Smooth muscle cell of the brain vasculature (primary cell): ENCODE data around the gene ATOX1.

Experiments
- DNase-seq: peaks from one replicate; pipeline ENCODE4 v3.0.0-alpha.2; 2012; ENCODE audit warnings: low read depth, low spot score

ATOX1 gene

DNA sequence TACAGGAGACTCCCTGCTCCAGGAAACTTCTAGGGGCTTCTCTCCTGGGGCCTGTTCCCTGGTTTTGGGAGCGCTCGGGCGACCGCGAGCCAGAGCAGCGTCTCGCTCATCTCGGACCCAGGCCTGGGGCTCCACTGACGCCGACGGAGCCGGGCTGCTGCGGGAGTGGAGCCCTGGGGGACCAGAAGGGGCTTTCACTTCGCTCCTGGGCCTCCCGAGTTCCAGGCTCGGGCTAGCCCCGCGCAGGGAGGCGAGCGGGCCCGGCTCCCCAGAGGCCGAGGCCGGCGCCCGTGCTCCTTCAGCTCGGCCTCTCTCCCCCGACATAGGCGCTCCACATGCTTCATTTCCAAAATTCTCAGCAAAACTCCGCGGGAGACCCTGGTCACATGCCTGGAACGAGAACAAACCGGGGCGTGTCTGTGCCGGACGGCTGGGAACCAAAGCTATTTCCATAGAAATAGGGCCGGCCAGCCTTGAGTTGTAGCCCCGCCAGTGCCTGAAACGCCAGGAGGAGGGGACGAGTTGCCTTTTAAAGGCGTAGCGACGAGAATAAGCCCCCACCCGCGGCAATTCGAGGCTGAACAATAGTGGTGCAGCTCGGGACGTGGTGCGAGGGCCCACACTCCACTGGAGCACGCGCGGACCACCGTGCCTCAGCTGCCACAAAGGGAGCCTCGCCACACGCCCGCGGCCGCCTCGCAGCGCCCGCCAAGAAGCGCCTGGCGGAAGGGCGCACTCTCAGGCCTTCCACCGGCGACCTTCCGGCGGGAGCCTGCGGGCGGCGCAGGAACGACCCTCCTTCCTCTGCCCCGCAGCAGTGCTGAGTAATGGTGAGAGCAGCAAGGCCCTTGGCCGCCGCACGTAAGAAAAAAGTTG, 12.2 kb upstream of the ATOX1 start:
- peak; percentile 72 for DNase-seq

GRCh38 chr5:151766975-151767374, 8.5 kb upstream of the ATOX1 start:
- no peak for DNase-seq

DNA sequence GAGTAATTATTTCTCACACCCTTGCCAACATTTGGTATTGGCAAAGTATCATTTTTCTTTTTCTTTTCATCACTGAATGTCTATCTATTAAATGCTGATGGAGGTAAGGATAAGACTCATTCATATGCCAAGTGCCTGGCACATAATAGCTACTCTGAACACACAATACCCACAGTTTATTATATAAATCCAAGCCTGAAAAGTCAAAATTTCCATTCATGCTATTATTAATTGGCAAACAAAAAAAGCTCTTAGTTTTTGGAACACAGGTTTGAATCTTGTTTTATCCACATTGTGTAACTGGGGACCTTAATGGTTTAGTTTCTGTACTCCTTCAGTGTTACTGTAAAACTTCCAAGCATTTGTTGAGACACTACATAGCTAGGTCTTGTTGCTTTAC, 6.4 kb upstream of the ATOX1 start:
- DNase-seq: no peak

DNA sequence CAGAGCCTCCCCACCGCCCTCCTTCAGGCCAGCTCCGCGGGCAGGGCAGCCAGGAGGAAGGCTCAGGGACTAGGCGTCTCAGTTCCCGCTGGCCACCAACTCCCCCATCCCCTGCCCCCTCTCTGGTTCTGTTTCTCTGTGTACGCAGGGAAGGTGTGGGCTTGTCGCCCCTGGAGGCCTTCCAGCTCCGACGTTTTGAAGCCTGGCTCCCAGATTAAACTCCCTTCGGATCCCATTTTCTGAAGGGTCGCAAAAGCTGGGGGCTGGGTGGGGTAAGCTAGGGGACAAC, 346 bp downstream of the ATOX1 start:
- no peak for DNase-seq

- DNase-seq: no peak
Observed at GRCh38 chr5:151757233-151758140, 944 bp downstream of the ATOX1 start.

DNA sequence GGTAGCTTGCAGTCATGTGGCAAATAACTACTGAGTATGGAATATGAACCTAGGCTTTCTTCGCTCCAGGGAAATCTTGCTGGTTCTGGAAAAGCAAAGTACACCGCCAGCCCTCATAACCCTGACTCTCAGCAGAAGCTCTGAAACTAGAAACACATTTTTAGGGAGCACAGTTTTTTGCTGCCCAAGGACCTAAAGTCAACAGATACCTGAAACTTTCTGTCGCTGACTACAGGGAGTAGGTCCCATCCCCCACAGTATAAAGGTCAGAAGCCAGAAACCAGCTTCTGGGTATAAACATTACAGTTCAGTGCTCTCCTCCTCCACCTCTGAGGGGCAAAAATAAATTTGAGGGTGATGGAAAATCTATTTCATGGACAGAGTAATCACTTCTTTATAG, 3.0 kb downstream of the ATOX1 start:
- DNase-seq: no peak

- DNase-seq: no peak
Observed at GRCh38 chr5:151751593-151751992, 6.8 kb downstream of the ATOX1 start.

DNA sequence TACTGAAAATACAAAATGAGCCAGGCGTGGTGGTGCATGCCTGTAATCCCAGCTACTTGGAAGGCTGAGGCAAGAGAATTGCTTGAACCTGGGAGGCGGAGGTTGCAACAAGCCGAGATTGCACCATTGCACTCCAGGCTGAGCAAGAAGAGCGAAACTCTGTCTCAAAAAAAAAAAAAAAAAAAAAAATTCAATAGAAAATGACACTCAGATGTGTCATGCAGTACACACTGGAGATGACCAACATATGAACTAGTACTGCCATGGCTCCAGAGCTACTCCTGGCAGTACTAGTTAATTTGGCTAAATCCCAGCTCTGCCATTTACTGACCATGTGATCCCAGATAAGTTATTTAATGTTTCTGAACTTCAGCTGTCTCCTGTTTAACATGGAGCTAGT, 7.3 kb downstream of the ATOX1 start:
- DNase-seq: no peak

DNA sequence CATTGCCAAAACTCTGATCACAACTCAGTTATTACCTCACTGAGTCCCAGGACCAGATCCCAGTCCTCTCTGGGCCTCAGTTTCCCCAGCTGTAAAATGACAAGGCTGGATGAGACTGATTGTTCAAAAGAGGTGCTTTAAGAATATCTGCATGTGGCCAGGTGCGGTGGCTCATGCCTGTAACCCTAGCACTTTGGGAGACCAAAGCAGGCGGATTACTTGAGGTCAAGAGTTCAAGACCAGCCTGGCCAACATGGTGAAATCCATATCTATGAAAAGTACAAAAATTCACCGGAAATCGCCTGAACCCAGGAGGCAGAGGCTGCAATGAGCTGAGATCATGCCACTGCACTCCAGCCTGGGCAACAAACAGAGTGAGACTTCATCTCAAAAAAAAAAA, 8.3 kb downstream of the ATOX1 start:
- no peak for DNase-seq

- peak; percentile 56 for DNase-seq
Observed at GRCh38 chr5:151745071-151745705, 13.2 kb downstream of the ATOX1 start.

- no peak for DNase-seq
Observed at GRCh38 chr5:151743530-151743929, 14.9 kb downstream of the ATOX1 start.

DNA sequence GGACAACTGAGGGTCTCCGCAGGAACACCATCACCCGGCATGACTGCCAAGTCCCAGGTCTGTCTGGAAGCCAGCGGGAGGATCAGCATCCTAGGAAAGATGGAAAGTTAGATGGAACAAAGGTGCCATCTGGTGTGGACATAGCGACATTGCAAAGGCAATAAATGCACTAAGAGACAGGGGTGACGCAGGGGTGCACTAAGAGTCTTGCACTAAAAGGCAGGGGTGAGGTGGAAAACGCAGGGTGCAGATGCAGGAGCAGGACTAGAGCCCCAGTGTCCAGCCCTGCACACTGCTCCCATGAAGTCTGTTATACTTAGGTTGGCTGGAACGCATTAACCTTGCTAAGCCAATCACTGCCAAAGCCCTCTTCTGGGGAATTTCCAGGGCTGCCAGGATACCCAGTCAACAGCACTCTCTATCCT, 15.5 kb downstream of the ATOX1 start:
- no peak for DNase-seq

- DNase-seq: no peak
Observed at GRCh38 chr5:151741678-151742423, 16.6 kb downstream of the ATOX1 start.

- DNase-seq: no peak
Observed at GRCh38 chr5:151740958-151741373, 17.5 kb downstream of the ATOX1 start.

- peak; percentile 86 for DNase-seq
Observed at GRCh38 chr5:151740336-151740942, 18.0 kb downstream of the ATOX1 start.

GRCh38 chr5:151739939-151740335, 18.5 kb downstream of the ATOX1 start:
- DNase-seq: peak; percentile 66

DNA sequence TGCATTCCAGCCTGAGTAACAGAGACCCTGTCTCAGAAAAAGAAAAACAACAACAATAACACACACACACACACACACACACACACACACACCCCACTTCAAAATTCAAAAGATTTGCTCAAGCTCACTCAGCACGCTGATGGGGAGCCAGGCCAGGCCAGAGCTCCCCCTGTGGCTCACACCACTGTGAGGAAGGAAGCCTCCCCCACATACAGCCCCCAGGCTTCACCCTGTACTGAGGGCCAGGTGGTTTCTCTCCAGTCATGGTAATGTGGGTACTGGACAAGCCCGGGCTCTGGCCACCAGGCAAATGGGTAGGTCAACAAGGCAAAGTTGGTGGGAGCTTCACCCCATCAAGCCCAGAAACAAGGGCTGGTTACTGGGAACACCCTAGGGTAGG, 19.0 kb downstream of the ATOX1 start:
- no peak for DNase-seq

DNA sequence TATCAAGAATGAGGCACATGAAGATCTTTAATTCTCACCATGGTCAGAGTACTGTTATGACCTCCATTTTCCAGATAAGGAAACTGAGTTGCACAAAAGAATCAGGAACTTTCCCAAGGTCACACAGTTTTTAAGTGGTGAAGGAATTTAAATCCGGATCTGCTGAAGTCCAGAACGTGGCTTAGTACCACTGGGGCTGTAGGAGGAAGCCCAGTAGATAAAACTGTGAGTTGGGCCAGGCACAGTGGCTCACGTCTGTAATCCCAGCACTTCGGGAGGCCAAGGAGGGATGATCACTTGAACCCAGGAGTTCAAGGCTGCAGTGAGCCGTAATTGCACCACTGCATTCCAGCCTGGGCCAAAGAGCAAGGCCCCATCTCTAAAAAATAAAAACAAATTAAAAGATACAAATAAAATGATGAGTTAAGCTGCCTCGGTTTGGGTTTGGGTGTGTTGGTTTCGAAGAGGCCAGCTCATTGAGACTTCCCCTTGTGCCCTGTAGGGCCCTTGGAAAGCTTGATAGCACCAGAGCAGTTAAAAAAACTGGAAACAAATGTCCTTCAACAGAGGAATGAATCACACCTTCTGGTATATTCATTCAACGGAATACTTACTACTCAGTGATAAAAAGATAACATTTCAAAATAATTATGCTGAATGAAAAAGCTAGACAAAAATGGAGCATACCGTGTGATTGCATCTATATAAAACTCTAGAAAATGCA, 20.1 kb downstream of the ATOX1 start:
- DNase-seq: no peak

DNA sequence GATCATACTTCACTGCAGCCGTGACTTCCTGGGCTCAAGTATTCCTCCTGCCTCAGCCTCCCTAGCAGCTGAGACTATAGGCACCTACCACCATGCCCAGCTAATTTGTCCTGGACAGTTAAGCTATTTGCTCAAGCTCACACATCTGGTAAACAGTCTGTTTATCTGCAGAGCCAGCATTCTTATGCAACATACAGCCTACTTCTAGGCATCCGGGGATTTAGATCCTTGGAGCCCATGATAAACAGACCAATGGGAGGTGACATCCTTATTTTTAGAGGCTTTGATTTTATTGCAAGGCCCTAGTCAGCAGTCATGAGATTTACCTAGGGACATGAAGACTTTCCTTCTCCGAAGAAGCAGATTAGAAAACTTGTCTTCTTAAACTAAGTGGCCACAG, 21.0 kb downstream of the ATOX1 start:
- DNase-seq: no peak

DNA sequence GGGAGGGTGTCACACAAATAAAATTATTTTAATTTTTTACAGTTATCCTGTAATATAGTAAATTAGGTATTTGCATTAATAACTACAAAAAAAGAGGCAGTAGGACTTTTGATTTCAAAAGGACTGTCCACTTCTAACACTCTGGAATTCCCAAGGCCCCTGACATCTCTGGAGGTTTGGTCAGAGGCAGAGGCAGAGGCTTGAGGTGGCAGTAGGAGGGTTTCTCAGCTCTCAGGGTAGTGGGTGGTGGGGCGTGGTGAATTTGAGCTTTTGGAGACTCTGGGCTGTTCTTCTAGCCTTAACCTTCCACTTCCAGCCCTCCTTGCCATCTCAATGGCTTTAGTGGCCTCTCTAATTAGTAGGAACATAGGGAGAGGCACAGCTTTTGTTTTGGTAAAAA, 22.8 kb downstream of the ATOX1 start:
- no peak for DNase-seq

- no peak for DNase-seq
Observed at GRCh38 chr5:151734064-151734408, 24.4 kb downstream of the ATOX1 start.
